ENCODE results near the gene AP2B1. TPM values are rescaled to one million over a fixed set of nuclear protein-coding genes. Genes with fewer than 3 reads are reported as not detected.
A peak's percentile ranks its signal among the peaks of the same experiment; 100 is the strongest.

The AP2B1 gene
- polyA plus RNA-seq, 1 donor from 2014 or later = 36.3 TPM

GRCh38 chr17:35775583-35775982 lies 188.5 kb downstream of the AP2B1 start:
- Mint-ChIP-seq H3K4me3 (no peak overlapping the region), H3K27ac (peak overlapping the region in 1 of 3 donors; percentile 59), H3K4me1 (peaks cover 0 to 2% (median 0%) of the 10 kb centered on the region in 3 donors), H3K27me3 (peaks cover 9% of the 10 kb centered on the region), H3K9me3 (no peaks in the 10 kb centered on the region), H3K36me3 (no peaks in the 10 kb centered on the region)

Other genes starting within 250 kb of the AP2B1 start
- gene SLFN11, start 213.7 kb upstream of the AP2B1 start, polyA plus RNA-seq = 11.2 TPM
- gene SLFN12, start 154.8 kb upstream of the AP2B1 start, polyA plus RNA-seq = 2.4 TPM
- 7.1 TPM for gene SLFN13, start 138.6 kb upstream of the AP2B1 start, polyA plus RNA-seq
- gene SLFN12L, start 49.6 kb upstream of the AP2B1 start, polyA plus RNA-seq = 1.9 TPM
- not detected for gene SLFN14, start 26.5 kb upstream of the AP2B1 start, polyA plus RNA-seq
- gene PEX12, start 8.8 kb upstream of the AP2B1 start, polyA plus RNA-seq = 1.3 TPM
- gene RASL10B, start 144.3 kb downstream of the AP2B1 start, polyA plus RNA-seq = not detected
- gene GAS2L2, start 165.9 kb downstream of the AP2B1 start, polyA plus RNA-seq = not detected
- gene C17orf50, start 173.6 kb downstream of the AP2B1 start, polyA plus RNA-seq = not detected
- 0.49 TPM for gene MMP28, start 208.3 kb downstream of the AP2B1 start, polyA plus RNA-seq
- gene TAF15, start 222.2 kb downstream of the AP2B1 start, polyA plus RNA-seq = 17.0 TPM

Data from IgD-negative memory B cell (primary cell).